ENCODE data around the gene CHD5.

Gene CHD5

DNA sequence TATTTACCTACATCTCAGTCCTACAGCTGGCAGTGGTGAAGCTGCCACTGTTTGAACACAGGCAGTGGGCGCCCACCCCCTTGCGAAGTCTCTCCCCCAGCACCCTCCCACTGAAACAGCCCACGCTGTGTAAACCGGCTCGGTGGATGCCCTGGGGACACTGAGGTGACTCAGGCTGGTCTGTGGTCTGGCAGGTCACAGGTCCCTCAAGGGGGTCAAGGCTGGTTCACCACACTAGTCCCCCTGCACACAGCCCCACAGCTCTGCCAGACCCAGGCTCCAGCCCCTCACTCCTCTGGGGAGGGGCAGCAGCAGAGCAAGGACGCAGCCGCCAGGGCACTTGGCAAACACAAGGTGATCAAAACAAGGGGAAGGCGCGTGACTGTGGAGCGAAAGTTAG lies 7.6 kb downstream of the CHD5 start:
- no peak for DNase-seq

DNA sequence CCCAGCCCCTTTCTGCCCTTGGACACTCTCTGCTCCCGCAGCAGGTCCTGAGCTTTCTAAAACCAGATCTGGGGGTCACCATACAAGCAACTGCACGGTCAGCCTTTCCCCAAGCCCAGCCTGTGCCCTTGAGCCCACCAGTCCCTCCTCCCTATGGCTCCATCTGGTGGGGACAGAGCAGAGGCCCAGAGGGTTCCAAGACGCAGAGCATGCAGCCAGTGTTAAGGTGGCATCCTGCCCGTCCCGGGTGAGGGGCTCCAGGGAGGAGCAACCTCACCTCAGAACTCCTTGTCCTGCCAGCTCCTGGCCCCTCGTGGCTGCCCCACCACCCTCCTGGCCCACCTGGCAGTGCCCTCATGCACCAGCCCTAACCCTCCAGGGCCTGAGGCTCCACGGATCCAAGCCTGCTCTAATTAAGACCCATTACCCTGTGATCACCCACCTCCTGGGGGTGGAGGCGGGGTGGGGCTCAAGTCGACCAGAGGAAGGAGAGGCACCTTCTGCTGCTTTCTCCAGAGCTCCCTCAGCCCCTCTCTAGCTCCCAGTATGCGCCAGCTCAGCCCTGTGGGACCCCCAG lies 8.5 kb downstream of the CHD5 start:
- DNase-seq: no peak

GRCh38 chr1:6170742-6171201 lies 9.3 kb downstream of the CHD5 start:
- no peak for DNase-seq

GRCh38 chr1:6170116-6170741 lies 9.9 kb downstream of the CHD5 start:
- no peak for DNase-seq

GRCh38 chr1:6168947-6169586 lies 11.1 kb downstream of the CHD5 start:
- DNase-seq: no peak

DNA sequence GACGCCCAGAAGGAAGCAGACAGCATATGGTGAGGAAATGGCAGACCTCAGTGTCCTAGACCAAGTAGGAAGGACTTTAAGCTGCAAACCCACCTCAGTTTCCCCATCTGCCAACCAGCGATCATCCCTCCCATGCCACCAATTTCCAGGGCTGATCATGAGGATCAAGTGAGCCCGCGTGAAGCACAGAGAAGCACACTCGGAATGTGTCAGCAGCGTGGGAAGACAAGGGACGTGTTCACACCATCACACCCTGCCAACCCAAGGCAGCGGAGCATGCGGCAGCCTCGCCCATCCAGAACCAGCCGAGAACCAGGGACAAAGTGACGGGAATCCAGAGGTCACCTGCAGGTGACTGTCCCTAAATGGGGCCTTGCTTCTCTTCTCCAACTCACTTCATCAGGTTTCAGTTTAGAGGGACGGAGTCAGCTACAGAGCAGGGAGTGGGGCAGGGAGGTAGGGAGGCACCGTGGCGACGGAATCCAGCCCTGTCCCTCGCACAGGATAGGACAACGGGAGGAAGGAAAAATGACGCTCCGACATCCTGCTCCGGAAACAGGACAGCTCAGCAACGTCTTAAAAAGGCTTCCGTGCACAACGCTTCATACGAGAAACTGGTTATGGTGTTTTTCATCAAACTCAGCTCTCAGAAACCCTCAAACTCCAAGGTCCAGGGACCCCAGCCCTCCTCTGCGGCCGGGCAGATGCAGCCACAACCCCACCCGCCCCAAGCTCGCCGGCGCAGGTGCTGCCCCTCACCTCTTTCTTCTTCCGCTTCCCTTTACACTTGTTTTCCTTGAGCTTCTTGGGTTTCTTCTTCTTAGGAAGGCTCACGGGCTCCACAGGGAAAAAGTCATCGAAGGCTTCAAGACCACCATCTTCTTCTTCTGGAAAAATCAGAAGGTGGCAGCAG lies 12.5 kb downstream of the CHD5 start:
- no peak for DNase-seq

- DNase-seq: no peak
These were observed 13.3 kb downstream of the CHD5 start for GRCh38 chr1:6166655-6167390.

GRCh38 chr1:6166221-6166620 lies 13.9 kb downstream of the CHD5 start:
- DNase-seq: no peak

- no peak for DNase-seq
These were observed 14.6 kb downstream of the CHD5 start for GRCh38 chr1:6165441-6165985.

DNA sequence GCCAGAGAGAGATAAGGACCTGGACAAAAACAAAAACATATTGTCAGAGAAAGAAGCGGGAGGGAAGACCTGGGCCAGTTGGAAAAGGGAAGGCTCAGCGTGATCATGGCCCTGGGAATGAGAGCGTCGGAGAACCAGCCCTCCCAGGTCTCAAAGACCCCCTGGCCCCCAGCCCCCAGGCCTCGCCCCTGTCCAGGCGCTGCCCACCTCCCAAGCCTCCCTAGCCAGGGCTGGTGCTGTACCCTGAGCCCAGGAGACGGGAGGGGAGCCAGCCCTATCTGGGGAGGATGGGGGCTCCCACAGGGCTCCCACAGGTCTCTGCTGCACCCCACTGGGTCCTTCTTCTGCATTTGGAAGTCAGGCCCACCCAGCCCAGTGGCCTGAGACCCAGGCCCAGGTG lies 15.1 kb downstream of the CHD5 start:
- DNase-seq: no peak

GRCh38 chr1:6163973-6164617 lies 16.0 kb downstream of the CHD5 start:
- DNase-seq: no peak

DNA sequence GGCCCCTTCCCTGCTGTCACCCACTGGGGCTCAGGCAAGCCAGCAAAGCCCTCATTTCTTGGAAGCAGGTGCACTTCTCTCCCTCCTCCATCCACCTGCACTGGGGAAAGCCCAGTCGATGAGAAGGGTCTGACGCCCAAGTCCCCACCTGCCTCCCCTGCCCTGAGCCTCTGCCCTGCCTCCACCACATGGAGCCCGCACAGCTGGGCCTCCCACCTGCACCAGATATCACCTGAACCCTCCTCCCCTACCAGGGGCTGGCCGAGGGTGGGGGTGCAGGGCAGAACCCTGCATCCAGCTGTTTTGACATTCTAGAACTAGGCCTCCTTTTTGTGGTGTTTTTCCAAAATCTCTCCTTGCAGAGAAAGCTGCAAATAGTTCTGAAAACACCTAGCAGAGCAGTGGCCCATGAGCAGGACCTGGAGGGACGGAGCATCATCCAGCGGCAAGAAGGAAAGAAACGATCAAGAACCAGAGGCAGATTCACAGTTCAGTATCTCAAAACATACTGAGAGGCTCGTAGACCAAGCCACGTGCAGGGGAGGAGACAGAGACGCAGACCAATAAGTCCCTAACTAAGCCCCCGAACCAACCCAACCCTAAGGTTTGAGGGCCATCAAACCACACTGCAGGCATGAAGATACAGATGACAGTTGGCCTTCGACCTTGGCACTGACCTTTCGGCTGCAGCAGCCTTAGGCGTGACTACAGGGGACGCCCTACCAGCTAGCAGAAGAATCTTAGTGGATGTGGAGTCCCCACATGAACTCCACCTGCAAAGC lies 16.7 kb downstream of the CHD5 start:
- DNase-seq: no peak

DNA sequence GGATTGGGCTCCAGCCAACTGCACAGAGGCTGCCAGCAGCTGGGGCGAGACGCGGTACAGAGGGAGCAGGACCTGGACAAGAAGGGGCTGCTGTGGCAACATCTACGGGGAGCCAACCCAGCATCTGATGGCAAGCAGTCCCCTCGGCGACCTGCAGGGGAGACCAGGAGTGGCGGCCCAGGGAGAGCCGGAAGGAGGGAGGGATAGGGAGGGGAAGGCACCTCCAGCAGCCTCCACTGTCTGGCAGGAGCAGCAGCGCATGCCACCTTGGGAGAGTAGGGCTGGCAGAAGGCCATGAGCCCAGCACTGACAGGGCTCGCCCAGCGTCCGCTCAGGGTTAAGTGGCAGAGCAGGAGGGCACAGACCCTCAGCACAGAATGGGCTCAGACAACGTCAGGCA lies 17.3 kb downstream of the CHD5 start:
- no peak for DNase-seq

DNA sequence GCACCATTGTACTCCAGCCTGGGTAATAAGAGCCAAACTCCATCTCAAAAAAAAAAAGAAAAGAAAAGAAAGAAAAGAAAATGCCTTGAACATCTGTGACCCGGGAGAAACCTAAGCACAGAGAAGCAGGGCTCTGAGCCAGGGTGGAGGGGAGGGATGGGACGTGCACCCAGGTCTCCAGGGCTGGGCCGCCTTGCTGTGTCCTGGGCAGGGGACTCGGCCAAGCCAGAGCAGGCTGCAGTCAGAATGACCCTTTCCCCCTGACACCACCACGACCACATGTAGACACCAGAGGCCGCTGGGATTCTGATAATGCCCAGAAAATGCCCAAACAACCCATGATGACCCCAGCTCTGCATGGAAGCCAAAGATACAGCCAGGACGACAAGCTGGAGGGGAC lies 17.8 kb downstream of the CHD5 start:
- no peak for DNase-seq

DNA sequence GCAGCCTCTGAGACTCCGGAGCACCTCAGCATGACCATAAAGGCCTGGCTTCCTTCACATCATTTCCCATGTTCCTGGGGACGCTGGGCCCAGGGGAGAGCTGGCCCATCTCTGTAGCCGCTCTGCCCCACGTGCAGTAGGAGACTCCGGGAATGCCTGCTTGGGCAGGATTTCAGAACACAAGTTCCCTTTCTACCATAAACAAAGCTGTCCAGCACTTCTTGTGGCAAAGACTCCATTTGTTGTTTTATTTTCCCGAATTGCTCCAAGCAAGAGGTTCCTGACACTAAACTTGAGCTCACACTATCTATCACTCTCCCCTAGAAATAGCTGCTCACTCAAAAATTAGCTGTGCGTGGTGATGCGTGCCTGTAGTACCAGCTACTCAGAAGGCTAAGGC lies 21.9 kb downstream of the CHD5 start:
- DNase-seq: no peak

DNA sequence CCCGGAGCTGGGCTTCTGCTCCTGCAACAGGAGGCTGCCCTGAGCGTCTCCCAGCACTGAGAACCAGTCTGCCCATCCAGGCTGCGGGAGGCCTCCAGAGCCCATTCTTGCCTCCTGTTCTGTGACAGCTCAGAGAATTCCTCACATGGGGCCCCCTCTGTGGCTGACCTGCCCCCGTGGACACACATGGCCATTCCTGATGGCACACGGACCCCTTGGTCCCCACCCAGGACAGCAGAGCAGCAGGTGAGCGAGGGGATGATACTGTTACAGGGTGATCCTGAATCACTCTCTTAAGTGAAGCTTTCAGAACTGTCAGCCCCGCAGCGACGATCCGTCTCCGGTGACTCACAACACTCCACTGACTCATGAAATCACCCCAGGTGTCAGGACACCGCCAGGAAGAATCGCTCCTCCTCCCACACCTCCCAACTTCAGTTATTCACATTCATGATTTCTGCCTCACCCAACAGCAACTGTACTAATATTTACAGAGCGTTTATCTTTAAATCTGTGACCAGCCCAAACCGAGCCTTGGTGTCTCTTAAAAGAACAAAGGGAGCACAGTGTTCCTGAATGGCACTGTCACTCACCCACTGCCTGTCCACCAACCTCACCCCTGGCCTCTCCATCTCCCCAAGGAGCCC lies 22.5 kb downstream of the CHD5 start:
- peak; percentile 78 for DNase-seq

GRCh38 chr1:6157132-6157527 lies 23.0 kb downstream of the CHD5 start:
- DNase-seq: no peak

DNA sequence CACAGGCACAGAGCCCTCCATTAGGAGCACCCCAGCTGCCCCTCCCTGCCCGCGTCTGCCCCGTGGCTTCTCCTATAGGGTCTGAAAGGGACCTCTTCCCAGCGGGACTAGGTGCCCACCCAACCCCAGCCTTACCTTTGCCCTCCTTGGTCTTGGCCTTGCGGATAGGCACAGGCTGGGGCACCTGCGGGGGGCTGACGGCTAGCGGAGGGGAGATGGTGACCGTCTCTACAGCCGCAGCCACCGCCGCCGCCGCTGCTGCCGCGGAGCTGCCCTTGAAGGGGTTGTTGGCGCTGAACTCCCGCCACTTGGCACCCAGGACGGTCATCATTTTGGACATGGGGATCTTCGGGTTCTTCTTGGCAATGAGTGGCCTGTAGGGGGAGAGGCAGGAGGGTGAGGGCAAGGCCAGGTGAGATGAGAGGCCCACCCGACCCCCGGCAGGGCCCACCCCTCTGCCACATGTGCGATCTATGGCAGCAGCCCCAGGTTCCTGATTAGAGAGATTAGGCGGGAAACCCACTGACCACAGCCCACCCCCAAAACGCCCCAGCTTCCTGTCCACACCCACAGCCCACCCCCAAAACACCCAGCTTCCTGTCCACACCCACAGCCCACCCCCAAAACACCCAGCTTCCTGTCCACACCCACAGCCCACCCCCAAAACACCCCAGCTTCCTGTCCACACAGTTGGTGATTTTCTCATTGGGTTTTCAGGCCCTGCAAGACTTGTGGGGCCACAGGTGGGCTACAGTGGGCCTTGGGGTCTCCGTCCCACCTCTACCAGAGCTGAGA lies 25.4 kb downstream of the CHD5 start:
- DNase-seq: no peak

- DNase-seq: no peak
These were observed 27.2 kb downstream of the CHD5 start for GRCh38 chr1:6152882-6153281.

- DNase-seq: no peak
These were observed 27.9 kb downstream of the CHD5 start for GRCh38 chr1:6152181-6152580.
